H1 (cell line): ENCODE results near the gene PFKP. TPM values are rescaled to one million over a fixed set of nuclear protein-coding genes. Genes with fewer than 3 reads are reported as not detected.

ENCODE experiments used
- CTCF ChIA-PET: fragments of 300-600 bp; sonication (Branson Sonifier 250); formaldehyde crosslinking; loops from one replicate; lab custom pipeline; 2021; ENCODE audit not compliant: partially characterized antibody; lab: Charles Lee
- POLR2A ChIA-PET: fragments of 300-600 bp; sonication (Branson Sonifier 250); formaldehyde crosslinking; loops from one replicate; lab custom pipeline; 2021; ENCODE audit warnings: inconsistent platforms; ENCODE audit not compliant: partially characterized antibody; lab: Charles Lee
- DNase-seq, 2 experiments: peaks; one replicate each; pipeline versions ENCODE4 v3.0.0 to v3.0.0-alpha.2; 2010 to 2022; ENCODE audit warnings: low spot score in 2 of 2, low read depth in 1 of 2, mixed read lengths in 1 of 2
- FAIRE-seq: peaks from 2 replicates; lab custom pipeline; 2011; peaks lifted over from hg19 to GRCh38; lab: Jason Lieb, UNC
- H2AFZ ChIP-seq: 2 replicates; pipeline ENCODE4 v1.8.1; 2012; ENCODE audit warnings: low read length, inconsistent platforms
- H2AK5ac ChIP-seq: 2 replicates; pipeline ENCODE4 v1.6.1; 2013; ENCODE audit warnings: low read depth, low read length
- H2BK120ac ChIP-seq: replicated peaks from 2 replicates; pipeline ENCODE3; 2013; ENCODE audit warnings: low read depth, low read length, inconsistent platforms
- H2BK12ac ChIP-seq: 2 replicates; pipeline ENCODE4 v1.6.1; 2013; ENCODE audit warnings: low read depth, low read length
- H2BK15ac ChIP-seq: 2 replicates; pipeline ENCODE4 v1.6.1; 2013; ENCODE audit warnings: low read length
- H2BK20ac ChIP-seq: 2 replicates; pipeline ENCODE4 v1.6.1; 2013; ENCODE audit warnings: low read length
- H2BK5ac ChIP-seq: 2 replicates; pipeline ENCODE4 v1.6.1; 2013; ENCODE audit warnings: low read depth, low read length
- H3K14ac ChIP-seq: 2 replicates; pipeline ENCODE4 v1.6.1; 2013; ENCODE audit warnings: inconsistent platforms; ENCODE audit not compliant: insufficient read length
- H3K18ac ChIP-seq: 2 replicates; pipeline ENCODE4 v1.6.1; 2013; ENCODE audit warnings: low read length; ENCODE audit errors: extremely low read depth
- H3K23ac ChIP-seq: 2 replicates; pipeline ENCODE4 v1.6.1; 2013; ENCODE audit warnings: inconsistent platforms; ENCODE audit not compliant: insufficient read length
- H3K23me2 ChIP-seq: 2 replicates; pipeline ENCODE4 v1.6.1; 2013; ENCODE audit warnings: low read depth, low read length
- H3K27ac ChIP-seq: 2 replicates; pipeline ENCODE4 v1.6.1; 2011; ENCODE audit warnings: low read depth, low read length, inconsistent platforms
- H3K27me3 ChIP-seq, 4 experiments: replicated peaks in 1 of 4; 1 replicate in 1 of 4; 2 replicates in 3 of 4; pipeline versions ENCODE4 v1.6.1 to v1.8.1; 2011 to 2013; ENCODE audit warnings: low read length in 3 of 4, mild to moderate bottlenecking in 3 of 4, inconsistent platforms in 2 of 4, mixed read lengths in 2 of 4, moderate library complexity in 1 of 4; ENCODE audit not compliant: control insufficient read depth in 3 of 4, insufficient read depth in 3 of 4; ENCODE audit errors: extremely low read depth in 1 of 4
- H3K36me3 ChIP-seq, 4 experiments: 2 replicates each; pipeline versions ENCODE4 v1.6.1 to v1.8.1; 2011 to 2013; ENCODE audit warnings: mild to moderate bottlenecking in 4 of 4, low read length in 3 of 4, moderate library complexity in 2 of 4, control low read depth in 1 of 4, inconsistent platforms in 1 of 4; ENCODE audit not compliant: insufficient read depth in 4 of 4, control insufficient read depth in 2 of 4
- H3K4ac ChIP-seq: replicated peaks from 2 replicates; pipeline ENCODE3; 2013; ENCODE audit warnings: low read length, low read depth, mixed read lengths, inconsistent platforms; ENCODE audit not compliant: insufficient read length
- H3K4me1 ChIP-seq, 4 experiments: replicated peaks in 1 of 4; 1 replicate in 1 of 4; 2 replicates in 3 of 4; pipeline versions ENCODE4 v1.6.1 to v1.8.1; 2011 to 2013; ENCODE audit warnings: low read length in 3 of 4, inconsistent platforms in 2 of 4, mixed read lengths in 1 of 4; ENCODE audit not compliant: insufficient read depth in 4 of 4, control insufficient read depth in 3 of 4
- H3K4me2 ChIP-seq, 2 experiments: 2 replicates each; pipeline versions ENCODE4 v1.6.1 to v1.8.1; 2011 to 2013; ENCODE audit warnings: low read depth in 2 of 2, low read length in 2 of 2, control low read depth in 1 of 2, inconsistent platforms in 1 of 2, mild to moderate bottlenecking in 1 of 2; ENCODE audit not compliant: insufficient read depth in 1 of 2
- H3K4me3 ChIP-seq, 4 experiments: fragments of 200-600, 300-600 bp in 1 of 4; sonication (generic), shearing (Covaris generic), sonication (Bioruptor Twin) in 1 of 4; 2 replicates each; pipeline versions ENCODE4 v1.5.1 to v1.8.1; 2011 to 2016; ENCODE audit warnings: low read length in 4 of 4, low read depth in 3 of 4, control low read depth in 2 of 4, inconsistent platforms in 2 of 4, mild to moderate bottlenecking in 2 of 4, mixed read lengths in 1 of 4, moderate library complexity in 1 of 4; ENCODE audit not compliant: insufficient read depth in 2 of 4; ENCODE audit errors: extremely low read depth in 1 of 4
- H3K56ac ChIP-seq: replicated peaks from 2 replicates; pipeline ENCODE3; 2013; ENCODE audit warnings: low read depth, mild to moderate bottlenecking, mixed read lengths, low read length, inconsistent platforms; ENCODE audit not compliant: insufficient read length
- H3K79me1 ChIP-seq: 2 replicates; pipeline ENCODE4 v1.6.1; 2013; ENCODE audit warnings: low read depth, low read length, control low read depth
- H3K79me2 ChIP-seq, 2 experiments: 2 replicates each; pipeline versions ENCODE4 v1.6.1 to v1.8.1; 2012 to 2013; ENCODE audit warnings: low read length in 2 of 2, mild to moderate bottlenecking in 2 of 2, inconsistent platforms in 1 of 2; ENCODE audit not compliant: insufficient read depth in 2 of 2, control insufficient read depth in 1 of 2
- H3K9ac ChIP-seq, 4 experiments: replicated peaks in 1 of 4; 1 replicate in 1 of 4; 2 replicates in 3 of 4; pipeline versions ENCODE4 v1.6.1 to v1.8.1; 2011 to 2013; ENCODE audit warnings: low read depth in 3 of 4, low read length in 3 of 4, control low read depth in 2 of 4, mild to moderate bottlenecking in 2 of 4, moderate library complexity in 2 of 4, inconsistent platforms in 1 of 4; ENCODE audit errors: extremely low read depth in 1 of 4
- H3K9me3 ChIP-seq, 2 experiments: 2 replicates each; pipeline versions ENCODE4 v1.6.1 to v1.8.1; 2012 to 2013; ENCODE audit warnings: mild to moderate bottlenecking in 2 of 2, moderate library complexity in 2 of 2, control low read depth in 1 of 2, inconsistent platforms in 1 of 2, low read depth in 1 of 2, low read length in 1 of 2, mixed read lengths in 1 of 2; ENCODE audit not compliant: insufficient read depth in 2 of 2
- H4K20me1 ChIP-seq, 2 experiments: replicated peaks in 1 of 2; 2 replicates each; pipeline versions ENCODE3 to v1.8.1; 2011 to 2013; ENCODE audit warnings: inconsistent platforms in 2 of 2, low read length in 2 of 2, mild to moderate bottlenecking in 1 of 2; ENCODE audit not compliant: insufficient read depth in 2 of 2, control insufficient read depth in 1 of 2
- H4K5ac ChIP-seq: 2 replicates; pipeline ENCODE4 v1.6.1; 2013; ENCODE audit warnings: low read length, low read depth, mixed read lengths, inconsistent platforms; ENCODE audit not compliant: insufficient read length
- H4K8ac ChIP-seq: 2 replicates; pipeline ENCODE4 v1.8.0; 2013; ENCODE audit warnings: mild to moderate bottlenecking, moderate library complexity, low read length, inconsistent platforms; ENCODE audit not compliant: insufficient read depth; ENCODE audit errors: extremely low read depth
- H4K91ac ChIP-seq: replicated peaks from 2 replicates; pipeline ENCODE3; 2013; ENCODE audit warnings: low read length, mixed read lengths, inconsistent platforms; ENCODE audit not compliant: insufficient read length
- ATF2 ChIP-seq: IDR thresholded peaks from 2 replicates; pipeline ENCODE4 v1.6.1; 2012; ENCODE audit warnings: low read length, inconsistent platforms
- BRCA1 ChIP-seq: IDR thresholded peaks from 2 replicates; pipeline ENCODE4 v1.6.1; 2012; ENCODE audit warnings: low read depth, low read length, improper control_type of control experiment
- CREB1 ChIP-seq: IDR thresholded peaks from 2 replicates; pipeline ENCODE4 v1.6.1; 2012; ENCODE audit warnings: inconsistent platforms
- GTF2F1 ChIP-seq: IDR thresholded peaks from 2 replicates; pipeline ENCODE4 v1.6.1; 2012; ENCODE audit warnings: low read depth, low read length, improper control_type of control experiment, borderline replicate concordance
- MAFK ChIP-seq: IDR thresholded peaks from 2 replicates; pipeline ENCODE4 v1.6.1; 2012; ENCODE audit warnings: low read depth, mild to moderate bottlenecking, improper control_type of control experiment, low read length
- RAD21 ChIP-seq, 2 experiments: IDR thresholded peaks in 1 of 2; conservative IDR thresholded peaks in 1 of 2; 2 replicates each; pipeline ENCODE4 v1.6.1; 2011; ENCODE audit warnings: low read depth in 2 of 2, low read length in 2 of 2, improper control_type of control experiment in 1 of 2, inconsistent platforms in 1 of 2, mild to moderate bottlenecking in 1 of 2, moderate library complexity in 1 of 2
- RBBP5 ChIP-seq: IDR thresholded peaks from 2 replicates; pipeline ENCODE4 v1.7.1; 2012; ENCODE audit warnings: low read depth, mild to moderate bottlenecking, inconsistent platforms, low read length, moderate library complexity, borderline replicate concordance
- RNF2 ChIP-seq: fragments of 200-900, 300-1000 bp; sonication (generic); IDR thresholded peaks from 2 replicates; pipeline ENCODE4 v1.7.1; 2016; ENCODE audit warnings: borderline replicate concordance, low read depth, mild to moderate bottlenecking, antibody characterized with exemption, low read length; ENCODE audit not compliant: poor library complexity, severe bottlenecking; ENCODE audit errors: missing control alignments
- SIN3A ChIP-seq, 2 experiments: IDR thresholded peaks in 1 of 2; conservative IDR thresholded peaks in 1 of 2; 2 replicates each; pipeline ENCODE4 v1.6.1; 2011 to 2012; ENCODE audit warnings: low read length in 2 of 2, improper control_type of control experiment in 1 of 2, low read depth in 1 of 2, mild to moderate bottlenecking in 1 of 2
- SRF ChIP-seq: IDR thresholded peaks from 2 replicates; pipeline ENCODE4 v1.6.1; 2011; ENCODE audit warnings: mild to moderate bottlenecking, low read depth, low read length, moderate library complexity
- TCF12 ChIP-seq: IDR thresholded peaks from 2 replicates; pipeline ENCODE4 v1.6.1; 2011; ENCODE audit warnings: low read depth, mild to moderate bottlenecking, low read length
- WGBS, 2 experiments: shearing (Covaris generic) in 1 of 2; methylation state at CpG; one replicate each; pipeline versions ENCODE4 v1.1.6 to v1.1.7; 2013 to 2015; ENCODE audit warnings: low lambda C conversion rate in 2 of 2, mixed read lengths in 2 of 2, inconsistent platforms in 1 of 2, low coverage in 1 of 2, missing lambda C conversion rate in 1 of 2; ENCODE audit not compliant: insufficient replicate concordance in 2 of 2, insufficient coverage in 1 of 2, insufficient read length in 1 of 2; ENCODE audit errors: extremely low coverage in 1 of 2, missing lambda C conversion rate in 1 of 2; 5-methylcytosine and 5-hydroxymethylcytosine counted together
- polyA plus RNA-seq, 7 experiments: library from polyadenylated mRNA; depleted of rRNA in 3 of 7; stranded (reverse) in 5 of 7; unstranded in 2 of 7; fragments of >200 nt in 5 of 7; fragments of 200-250 nt in 2 of 7; gene quantifications; 1 replicate in 5 of 7; 2 replicates in 1 of 7; 4 replicates in 1 of 7; pipeline versions ENCODE4 v1.2.1 to v1.2.3, GENCODE V29; 2011 to 2013; ENCODE audit warnings: missing spikeins in 2 of 7, mixed read lengths in 2 of 7
- total RNA-seq: library from RNA; stranded (reverse); fragmentation: NEBNext Ultra II Directional; extraction: Animal tissue kit (Norgen Biotek cat#: 25700); gene quantifications from 2 replicates; pipeline ENCODE4 v1.2.1, GENCODE V29; 2021

The PFKP gene
- total and polyA plus RNA-seq, 2 of the 8 experiments (the other 6 are each of a cell fraction or from before 2014, with no cell fraction given): 51.2 to 128 TPM

DNA sequence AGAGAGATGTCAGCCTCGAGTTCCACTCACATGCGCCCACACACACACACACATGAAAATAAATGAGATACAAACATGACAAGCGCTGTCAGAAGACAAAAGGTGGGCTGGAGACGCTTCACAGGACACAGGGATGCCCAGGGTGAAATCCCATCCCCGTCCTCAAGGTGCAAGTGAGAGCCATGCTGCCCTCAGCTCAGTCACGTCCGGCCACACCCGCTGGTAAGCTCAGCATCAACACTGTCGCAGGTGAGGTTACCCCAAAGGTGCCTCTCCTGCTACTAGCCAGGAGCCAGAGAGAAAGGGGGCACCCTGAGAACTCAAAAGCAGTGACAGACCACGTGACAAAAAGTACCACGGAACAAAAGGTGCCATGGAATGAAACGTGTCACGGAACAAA, 83.0 kb downstream of the PFKP start:
- H3K27me3 ChIP-seq: no peaks in the 10 kb centered on the region
- H3K56ac ChIP-seq: no peak overlapping the region
- no peak overlapping the region for H4K5ac ChIP-seq
- H3K4me1 ChIP-seq: no peaks in the 10 kb centered on the region
- no peak overlapping the region for H2AK5ac ChIP-seq
- H3K27ac ChIP-seq: no peak overlapping the region
- H2AFZ ChIP-seq: no peak overlapping the region
- H3K4me2 ChIP-seq: no peak overlapping the region
- H3K4me3 ChIP-seq: no peak overlapping the region
- H4K91ac ChIP-seq: no peak overlapping the region
- no peaks in the 10 kb centered on the region for H3K79me1 ChIP-seq
- no peak for FAIRE-seq
- no peak overlapping the region for H2BK120ac ChIP-seq
- no peak overlapping the region for H2BK20ac ChIP-seq
- H4K8ac ChIP-seq: no peak overlapping the region
- H3K4ac ChIP-seq: no peak overlapping the region
- H3K36me3 ChIP-seq: peaks cover 3 to 23% (median 9%) of the 10 kb centered on the region in 4 experiments; a peak in 5 of 8 replicates
- H4K20me1 ChIP-seq: peaks cover 0 to 2% of the 10 kb centered on the region in 2 experiments
- CTCF ChIA-PET: interaction anchor here (0.7 to 1.0 kb wide), 3 partner anchors 10 to 80 kb away, joined by 3 read pairs; no protein-coding TSS in a partner anchor
- H2BK12ac ChIP-seq: no peak overlapping the region
- H2BK5ac ChIP-seq: no peak overlapping the region
- H3K79me2 ChIP-seq: no peaks in the 10 kb centered on the region
- DNase-seq: no peak
- no peak overlapping the region for H3K9ac ChIP-seq
- POLR2A ChIA-PET: no interaction called here
- WGBS, 2 experiments: 89% methylated on average over 12 of the region's 13 CpGs; no CpG with 5 or more reads in 1 of the 2 experiments
- no peak overlapping the region for H2BK15ac ChIP-seq
- no peak overlapping the region for H3K18ac ChIP-seq
- H3K23me2 ChIP-seq: no peaks in the 10 kb centered on the region
- no peaks in the 10 kb centered on the region for H3K9me3 ChIP-seq
- H3K23ac ChIP-seq: no peak overlapping the region
- no peak overlapping the region for H3K14ac ChIP-seq
- TF ChIP-seq BRCA1 (no peak), RBBP5 (no peak), SIN3A (conservative IDR thresholded peaks at IDR 0.05 in 1 of 2, IDR thresholded peaks at IDR 0.05 in 1 of 2; ENCODE audit: low read depth in 1 of 2, low read length in 2 of 2) (no peak), SRF (no peak), RNF2 (no peak), MAFK (no peak), CREB1 (no peak), RAD21 (IDR thresholded peaks at IDR 0.05 in 1 of 2, conservative IDR thresholded peaks at IDR 0.05 in 1 of 2; ENCODE audit: low read depth in 2 of 2, low read length in 2 of 2) (no peak), GTF2F1 (no peak), TCF12 (no peak), ATF2 (no peak)
